MM.1S (cell line): ENCODE results near the gene POPDC2.

Source experiments
- DNase-seq: peaks from one replicate; pipeline ENCODE4 v3.0.0-alpha.2; 2015
- H2AFZ ChIP-seq: fragments of 300-600 bp; sonication (generic); 2 replicates; pipeline ENCODE4 v1.6.0; 2016; ENCODE audit warnings: antibody characterized with exemption, low read length
- H3F3A ChIP-seq: fragments of 300-600 bp; sonication (generic); 2 replicates; pipeline ENCODE4 v1.6.1; 2016; ENCODE audit warnings: mild to moderate bottlenecking, antibody characterized with exemption, low read length, moderate library complexity, mixed read lengths; ENCODE audit not compliant: insufficient read depth
- H3K27ac ChIP-seq: fragments of 300-600 bp; sonication (generic); 2 replicates; pipeline ENCODE4 v1.5.1; 2016; ENCODE audit warnings: mild to moderate bottlenecking, low read length
- H3K27me3 ChIP-seq: fragments of 300-600 bp; sonication (generic); replicated peaks from 2 replicates; pipeline ENCODE4 v1.6.0; 2016; ENCODE audit warnings: low read length; ENCODE audit not compliant: insufficient read depth
- H3K36me3 ChIP-seq: fragments of 300-600 bp; sonication (generic); replicated peaks from 2 replicates; pipeline ENCODE4 v1.6.1; 2016; ENCODE audit warnings: mild to moderate bottlenecking, low read length, mixed read lengths; ENCODE audit not compliant: insufficient read depth
- H3K4me1 ChIP-seq: fragments of 300-600 bp; sonication (generic); 2 replicates; pipeline ENCODE4 v1.6.1; 2016; ENCODE audit warnings: low read length, mixed read lengths
- H3K4me2 ChIP-seq: fragments of 300-600 bp; sonication (generic); 2 replicates; pipeline ENCODE4 v1.6.0; 2016; ENCODE audit warnings: low read depth, low read length
- H3K4me3 ChIP-seq: fragments of 300-600 bp; sonication (generic); 2 replicates; pipeline ENCODE4 v1.5.1; 2016; ENCODE audit warnings: low read length, mixed read lengths
- H3K79me2 ChIP-seq: fragments of 300-600 bp; sonication (generic); 2 replicates; pipeline ENCODE4 v1.6.1; 2016; ENCODE audit warnings: mixed run types, low read length, mixed read lengths
- H3K9ac ChIP-seq: fragments of 300-600 bp; sonication (generic); 2 replicates; pipeline ENCODE4 v1.6.1; 2016; ENCODE audit warnings: low read length, mixed read lengths
- H3K9me2 ChIP-seq: fragments of 300-600 bp; sonication (generic); replicated peaks from 2 replicates; pipeline ENCODE4 v1.6.1; 2016; ENCODE audit warnings: mild to moderate bottlenecking, low read length, mixed read lengths; ENCODE audit not compliant: insufficient read depth
- H3K9me3 ChIP-seq: fragments of 300-600 bp; sonication (generic); replicated peaks from 2 replicates; pipeline ENCODE4 v1.6.1; 2016; ENCODE audit warnings: mild to moderate bottlenecking, low read length, mixed read lengths; ENCODE audit not compliant: insufficient read depth
- H4K20me1 ChIP-seq: fragments of 300-600 bp; sonication (generic); 2 replicates; pipeline ENCODE4 v1.6.1; 2016; ENCODE audit warnings: mild to moderate bottlenecking, low read length, moderate library complexity, mixed read lengths; ENCODE audit not compliant: insufficient read depth
- CTCF ChIP-seq: fragments of 300-600 bp; sonication (generic); IDR thresholded peaks from 2 replicates; pipeline ENCODE4 v1.5.1; 2016; ENCODE audit warnings: antibody characterized with exemption, low read length, mixed read lengths
- EZH2 ChIP-seq: fragments of 300-600 bp; sonication (generic); optimal IDR thresholded peaks from 2 replicates; pipeline ENCODE3; 2017; ENCODE audit warnings: low read depth, mild to moderate bottlenecking, antibody characterized with exemption, low read length, mixed read lengths
- EZH2phosphoT487 ChIP-seq: fragments of 300-600 bp; sonication (generic); IDR thresholded peaks from 2 replicates; pipeline ENCODE4 v1.6.1; 2018; ENCODE audit warnings: antibody characterized with exemption, low read length

Gene POPDC2

GRCh38 chr3:119657887-119658702 lies 2.3 kb downstream of the POPDC2 start:
- no peaks in the 10 kb centered on the region for H3K79me2 ChIP-seq
- no peak overlapping the region for H3K27ac ChIP-seq
- no peak overlapping the region for H3K4me3 ChIP-seq
- no peak overlapping the region for H3K4me2 ChIP-seq
- TF ChIP-seq CTCF (no peak), EZH2 (no peak), EZH2phosphoT487 (no peak)
- no peak overlapping the region for H2AFZ ChIP-seq
- H3K36me3 ChIP-seq: no peaks in the 10 kb centered on the region
- H3K9me3 ChIP-seq: no peaks in the 10 kb centered on the region
- no peak overlapping the region for H3K9ac ChIP-seq
- no peaks in the 10 kb centered on the region for H3K27me3 ChIP-seq
- no peak for DNase-seq
- no peaks in the 10 kb centered on the region for H3F3A ChIP-seq
- no peaks in the 10 kb centered on the region for H3K4me1 ChIP-seq
- no peaks in the 10 kb centered on the region for H3K9me2 ChIP-seq
- H4K20me1 ChIP-seq: no peaks in the 10 kb centered on the region

DNA sequence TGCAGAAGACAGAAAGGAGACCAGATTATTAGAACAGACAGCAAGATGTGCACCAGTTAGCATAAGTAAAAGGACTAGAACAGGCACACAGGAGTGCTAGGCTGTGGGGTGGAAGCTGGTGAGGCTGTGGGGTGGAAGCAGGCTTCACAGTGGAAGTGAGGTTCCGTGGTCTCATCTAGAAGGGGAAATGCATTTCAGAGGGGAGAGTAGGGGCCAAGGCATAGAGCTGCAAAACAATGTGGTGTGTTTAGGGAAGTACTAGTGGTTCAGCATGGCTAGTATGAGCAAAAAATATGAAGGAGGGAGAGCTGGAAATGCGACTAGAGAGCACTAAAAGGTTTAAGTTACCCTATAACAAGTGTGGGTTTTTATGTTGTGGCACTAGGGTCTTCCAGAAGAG lies 6.5 kb downstream of the POPDC2 start:
- Histone ChIP-seq H3K4me2 (no peak overlapping the region), H3K36me3 (no peaks in the 10 kb centered on the region), H2AFZ (no peak overlapping the region), H3K9me2 (no peaks in the 10 kb centered on the region), H3K9ac (no peak overlapping the region), H3K9me3 (no peaks in the 10 kb centered on the region), H3K27me3 (no peaks in the 10 kb centered on the region), H3F3A (no peaks in the 10 kb centered on the region), H3K27ac (no peak overlapping the region), H3K4me1 (no peaks in the 10 kb centered on the region), H4K20me1 (no peaks in the 10 kb centered on the region), H3K4me3 (no peak overlapping the region), H3K79me2 (no peaks in the 10 kb centered on the region)
- no peak for DNase-seq
- TF ChIP-seq EZH2phosphoT487 (no peak), EZH2 (no peak)

DNA sequence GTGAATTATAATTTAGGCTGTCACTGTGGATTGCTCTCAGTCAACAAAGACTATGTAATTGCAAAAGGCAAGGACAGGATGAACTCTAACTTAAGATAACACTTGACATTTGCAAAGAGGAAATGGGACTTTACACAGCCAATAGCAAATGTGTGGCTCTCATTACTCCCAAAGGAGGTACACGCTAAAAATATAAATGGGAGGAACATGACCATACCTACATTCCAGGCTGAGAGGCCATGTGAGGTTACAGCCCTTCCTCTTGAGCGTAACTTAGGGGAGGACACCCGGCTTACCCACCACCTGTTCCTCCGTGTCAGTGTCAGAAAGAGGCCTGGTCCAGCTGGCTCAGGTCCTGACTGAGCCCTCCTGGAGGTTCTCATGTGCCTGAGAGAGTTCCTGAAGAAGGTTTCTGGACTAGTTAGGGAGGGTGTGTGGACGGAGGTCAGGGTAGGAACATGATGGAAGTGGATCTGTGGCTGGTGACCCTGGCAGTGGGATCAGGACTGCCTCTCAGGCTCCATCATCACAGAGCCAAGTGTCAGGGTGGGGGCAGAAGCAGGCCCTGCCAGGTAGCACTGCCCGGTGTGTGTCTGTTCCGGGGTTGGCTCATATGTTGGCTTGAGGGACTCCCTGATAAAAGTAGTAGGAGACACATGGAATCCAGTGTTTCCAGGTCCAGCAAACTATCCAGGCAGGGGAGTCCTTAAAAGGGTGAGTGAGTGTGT lies 7.9 kb downstream of the POPDC2 start:
- Histone ChIP-seq H3K36me3 (no peaks in the 10 kb centered on the region), H3K27me3 (no peaks in the 10 kb centered on the region), H3K9me3 (no peaks in the 10 kb centered on the region), H3K4me2 (no peak overlapping the region), H2AFZ (no peak overlapping the region), H3K27ac (no peak overlapping the region), H3K9ac (no peak overlapping the region), H3K9me2 (no peaks in the 10 kb centered on the region), H4K20me1 (no peaks in the 10 kb centered on the region), H3F3A (no peaks in the 10 kb centered on the region), H3K4me3 (no peak overlapping the region), H3K4me1 (no peaks in the 10 kb centered on the region), H3K79me2 (no peaks in the 10 kb centered on the region)
- TF ChIP-seq EZH2phosphoT487: no peak
- TF ChIP-seq CTCF: no peak
- no peak for TF ChIP-seq EZH2
- no peak for DNase-seq

- no peaks in the 10 kb centered on the region for H3F3A ChIP-seq
- no peak overlapping the region for H3K27ac ChIP-seq
- no peak overlapping the region for H3K9ac ChIP-seq
- H3K79me2 ChIP-seq: no peaks in the 10 kb centered on the region
- no peaks in the 10 kb centered on the region for H3K9me2 ChIP-seq
- H3K4me3 ChIP-seq: no peak overlapping the region
- H4K20me1 ChIP-seq: no peaks in the 10 kb centered on the region
- H3K9me3 ChIP-seq: no peaks in the 10 kb centered on the region
- H3K4me1 ChIP-seq: no peaks in the 10 kb centered on the region
- no peak for DNase-seq
- H3K27me3 ChIP-seq: no peaks in the 10 kb centered on the region
- no peaks in the 10 kb centered on the region for H3K36me3 ChIP-seq
- no peak overlapping the region for H2AFZ ChIP-seq
- TF ChIP-seq CTCF (no peak), EZH2 (no peak), EZH2phosphoT487 (no peak)
- no peak overlapping the region for H3K4me2 ChIP-seq
Observed at GRCh38 chr3:119649761-119650160, 10.6 kb downstream of the POPDC2 start.
